ENCODE measurements around the gene SIRPG. TPM values are rescaled to one million over a fixed set of nuclear protein-coding genes. Genes with fewer than 3 reads are reported as not detected.

Gene SIRPG
- total RNA-seq, 1 donor from 2014 or later: not detected

GRCh38 chr20:1637226-1637625, 20.4 kb downstream of the SIRPG start:
- no peak for DNase-seq (ENCODE audit: extremely low read depth, low read depth, low spot score)

GRCh38 chr20:1636621-1637020, 21.0 kb downstream of the SIRPG start:
- no peak for DNase-seq (ENCODE audit: extremely low read depth, low read depth, low spot score)

- no peak for DNase-seq (ENCODE audit: extremely low read depth, low read depth, low spot score)
These were observed 22.1 kb downstream of the SIRPG start for GRCh38 chr20:1635291-1635979.

- no peak for DNase-seq (ENCODE audit: extremely low read depth, low read depth, low spot score)
These were observed 24.0 kb downstream of the SIRPG start for GRCh38 chr20:1633535-1633934.

- no peak for DNase-seq (ENCODE audit: extremely low read depth, low read depth, low spot score)
These were observed 25.4 kb downstream of the SIRPG start for GRCh38 chr20:1632178-1632577.

- DNase-seq (ENCODE audit: extremely low read depth, low read depth, low spot score): no peak
These were observed 26.0 kb downstream of the SIRPG start for GRCh38 chr20:1631309-1632151.

GRCh38 chr20:1630186-1630585, 27.4 kb downstream of the SIRPG start:
- no peak for DNase-seq (ENCODE audit: extremely low read depth, low read depth, low spot score)

- no peak for DNase-seq (ENCODE audit: extremely low read depth, low read depth, low spot score)
These were observed 28.3 kb downstream of the SIRPG start for GRCh38 chr20:1629321-1629720.

- no peak for DNase-seq (ENCODE audit: extremely low read depth, low read depth, low spot score)
These were observed 29.0 kb downstream of the SIRPG start for GRCh38 chr20:1628621-1629020.

GRCh38 chr20:1627200-1627550, 30.4 kb downstream of the SIRPG start:
- DNase-seq (ENCODE audit: extremely low read depth, low read depth, low spot score): no peak

GRCh38 chr20:1626528-1627199, 30.9 kb downstream of the SIRPG start:
- DNase-seq (ENCODE audit: extremely low read depth, low read depth, low spot score): no peak

- no peak for DNase-seq (ENCODE audit: extremely low read depth, low read depth, low spot score)
These were observed 32.4 kb downstream of the SIRPG start for GRCh38 chr20:1625083-1625690.

GRCh38 chr20:1623501-1624205, 33.9 kb downstream of the SIRPG start:
- no peak for DNase-seq (ENCODE audit: extremely low read depth, low read depth, low spot score)

GRCh38 chr20:1622450-1622849, 35.1 kb downstream of the SIRPG start:
- DNase-seq (ENCODE audit: extremely low read depth, low read depth, low spot score): no peak

GRCh38 chr20:1621316-1621715, 36.3 kb downstream of the SIRPG start:
- no peak for DNase-seq (ENCODE audit: extremely low read depth, low read depth, low spot score)

- no peak for DNase-seq (ENCODE audit: extremely low read depth, low read depth, low spot score)
These were observed 37.6 kb downstream of the SIRPG start, which contains the start of gene SIRPB1 for GRCh38 chr20:1619861-1620444. SIRPB1 (minus strand) TSS chr20:1620009; CDS start chr20:1619944, 65 bp downstream.

GRCh38 chr20:1618954-1619540, 38.5 kb downstream of the SIRPG start:
- DNase-seq (ENCODE audit: extremely low read depth, low read depth, low spot score): no peak

- no peak for DNase-seq (ENCODE audit: extremely low read depth, low read depth, low spot score)
These were observed 39.1 kb downstream of the SIRPG start for GRCh38 chr20:1618479-1618878.

GRCh38 chr20:1616858-1617434, 40.6 kb downstream of the SIRPG start:
- peak; percentile 89 for DNase-seq (ENCODE audit: extremely low read depth, low read depth, low spot score)
